HG03064 (cell line): Measurements from ENCODE around the gene NOM1.
"Not testable (repeated sequence)": the region's sequence is repeated elsewhere in the genome, so short reads cannot be mapped to it uniquely, and the experiment has no call there.

Source experiments
- ATAC-seq: cut with Tn5 transposase; IDR thresholded peaks from one replicate; pipeline ENCODE4 v1.9.1; 2021; ENCODE audit warnings: low read depth; ENCODE audit not compliant: unreplicated experiment

NOM1 gene

GRCh38 chr7:156949541-156950380, at the start of gene NOM1:
Gene NOM1 (plus strand): TSS chr7:156949712. CDS start chr7:156949738, 26 bp downstream.
- ATAC-seq: peak; percentile 87

GRCh38 chr7:156900093-156900492, 49.4 kb upstream of the NOM1 start:
- not testable (repeated sequence) for ATAC-seq

- no peak for ATAC-seq
These were observed 46.1 kb upstream of the NOM1 start for GRCh38 chr7:156903232-156903909.

GRCh38 chr7:156906200-156906649, 43.3 kb upstream of the NOM1 start:
- no peak for ATAC-seq

- no peak for ATAC-seq
These were observed 41.9 kb upstream of the NOM1 start for GRCh38 chr7:156907656-156908055.

GRCh38 chr7:156909574-156910252, 39.8 kb upstream of the NOM1 start:
- not testable (repeated sequence) for ATAC-seq

- ATAC-seq: peak; percentile 39
These were observed 30.9 kb upstream of the NOM1 start for GRCh38 chr7:156918635-156919034.

GRCh38 chr7:156919132-156919713, 30.3 kb upstream of the NOM1 start:
- ATAC-seq: peak; percentile 19

GRCh38 chr7:156920076-156920475, 29.4 kb upstream of the NOM1 start:
- no peak for ATAC-seq

- ATAC-seq: not testable (repeated sequence)
These were observed 28.8 kb upstream of the NOM1 start for GRCh38 chr7:156920487-156921373.

GRCh38 chr7:156922304-156922703, 27.2 kb upstream of the NOM1 start:
- ATAC-seq: not testable (repeated sequence)

- ATAC-seq: not testable (repeated sequence)
These were observed 23.7 kb upstream of the NOM1 start for GRCh38 chr7:156925821-156926220.

- ATAC-seq: no peak
These were observed 21.7 kb upstream of the NOM1 start for GRCh38 chr7:156927571-156928405.

- no peak for ATAC-seq
These were observed 21.1 kb upstream of the NOM1 start for GRCh38 chr7:156928406-156928747.

- ATAC-seq: no peak
These were observed 19.5 kb upstream of the NOM1 start for GRCh38 chr7:156929789-156930539.

GRCh38 chr7:156932006-156932405, 17.5 kb upstream of the NOM1 start:
- ATAC-seq: no peak

- ATAC-seq: no peak
These were observed 14.3 kb upstream of the NOM1 start for GRCh38 chr7:156935250-156935649.

- ATAC-seq: not testable (repeated sequence)
These were observed 12.7 kb upstream of the NOM1 start for GRCh38 chr7:156936766-156937165.
